ENCODE data around the gene SDK2.

Gene SDK2
- total RNA-seq = 0 to 0.33 (median 0.08) reads per million in 18 experiments

- DNase-seq = no peak
Observed at GRCh38 chr17:73644145-73645049, at the start of gene SDK2. Gene SDK2, minus strand, starts transcription at chr17:73644445. Its CDS starts 357 bp downstream, at chr17:73644088.

GRCh38 chr17:73693071-73693470, 48.8 kb upstream of the SDK2 start:
- no peak for DNase-seq

- DNase-seq = no peak
Observed at GRCh38 chr17:73691321-73691766, 47.1 kb upstream of the SDK2 start.

GRCh38 chr17:73690676-73691075, 46.4 kb upstream of the SDK2 start:
- peak; percentile 55 for DNase-seq

- DNase-seq = no peak
Observed at GRCh38 chr17:73689596-73690275, 45.5 kb upstream of the SDK2 start.

- DNase-seq = no peak
Observed at GRCh38 chr17:73686961-73687360, 42.7 kb upstream of the SDK2 start.

GRCh38 chr17:73686126-73686525, 41.9 kb upstream of the SDK2 start:
- DNase-seq = no peak

GRCh38 chr17:73684183-73684582, 39.9 kb upstream of the SDK2 start:
- no peak for DNase-seq

- DNase-seq = no peak
Observed at GRCh38 chr17:73683771-73684170, 39.5 kb upstream of the SDK2 start.

GRCh38 chr17:73681946-73682345, 37.7 kb upstream of the SDK2 start:
- DNase-seq = no peak

GRCh38 chr17:73679476-73679875, 35.2 kb upstream of the SDK2 start:
- DNase-seq = no peak

GRCh38 chr17:73678999-73679398, 34.8 kb upstream of the SDK2 start:
- DNase-seq = no peak

- DNase-seq = no peak
Observed at GRCh38 chr17:73669771-73670170, 25.5 kb upstream of the SDK2 start.

- DNase-seq = peak; percentile 32 to 71
Observed at GRCh38 chr17:73667181-73667959, 23.1 kb upstream of the SDK2 start.

GRCh38 chr17:73663614-73664013, 19.4 kb upstream of the SDK2 start:
- DNase-seq = no peak

- no peak for DNase-seq
Observed at GRCh38 chr17:73660366-73660765, 16.1 kb upstream of the SDK2 start.

- no peak for DNase-seq
Observed at GRCh38 chr17:73658821-73659515, 14.7 kb upstream of the SDK2 start.

GRCh38 chr17:73657473-73658116, 13.3 kb upstream of the SDK2 start:
- DNase-seq = peak; percentile 50 to 59

- DNase-seq = peak in 1 of 2 donors; percentile 7
Observed at GRCh38 chr17:73654241-73654640, 10.0 kb upstream of the SDK2 start.

GRCh38 chr17:73653810-73654209, 9.6 kb upstream of the SDK2 start:
- no peak for DNase-seq

GRCh38 chr17:73652886-73653480, 8.7 kb upstream of the SDK2 start:
- no peak for DNase-seq
